Astrocyte of the hippocampus (primary cell): ENCODE results near the gene FAM149A.

Source experiments
- DNase-seq: peaks from one replicate; pipeline ENCODE4 v3.0.0; 2011; ENCODE audit warnings: low read depth, low spot score

FAM149A gene

GRCh38 chr4:186202490-186203140 lies 98.1 kb downstream of the FAM149A start:
- no peak for DNase-seq

- DNase-seq = no peak
These were observed 98.9 kb downstream of the FAM149A start for GRCh38 chr4:186203406-186203805.

- DNase-seq = no peak
These were observed 99.6 kb downstream of the FAM149A start for GRCh38 chr4:186204103-186204559.

GRCh38 chr4:186204686-186205085 lies 100.2 kb downstream of the FAM149A start:
- DNase-seq = no peak

GRCh38 chr4:186205156-186205555 lies 100.7 kb downstream of the FAM149A start:
- no peak for DNase-seq

- DNase-seq = peak; percentile 5
These were observed 112.0 kb downstream of the FAM149A start for GRCh38 chr4:186216465-186217024.

- no peak for DNase-seq
These were observed 113.3 kb downstream of the FAM149A start for GRCh38 chr4:186217733-186218293.

- no peak for DNase-seq
These were observed 117.1 kb downstream of the FAM149A start for GRCh38 chr4:186221624-186222023.
